HEK293T (cell line): ENCODE measurements around the gene STXBP1.

Source experiments
- ARNT ChIP-seq: fragments of 450-650 bp; IDR thresholded peaks from 2 replicates; pipeline ENCODE4 v1.6.1; 2017; ENCODE audit warnings: mild to moderate bottlenecking
- FOXA1 ChIP-seq: fragments of 450-650 bp; IDR thresholded peaks from 2 replicates; pipeline ENCODE4 v1.6.1; 2016; ENCODE audit warnings: mild to moderate bottlenecking
- L3MBTL2 ChIP-seq: fragments of 450-650 bp; conservative IDR thresholded peaks from 2 replicates; pipeline ENCODE4 v1.6.1; 2016; ENCODE audit warnings: mild to moderate bottlenecking
- SP1 ChIP-seq: fragments of 450-650 bp; IDR thresholded peaks from 2 replicates; pipeline ENCODE4 v1.6.1; 2017
- SUZ12 ChIP-seq: fragments of 450-650 bp; IDR thresholded peaks from 2 replicates; pipeline ENCODE4 v1.6.1; 2016; ENCODE audit warnings: mild to moderate bottlenecking

DNA sequence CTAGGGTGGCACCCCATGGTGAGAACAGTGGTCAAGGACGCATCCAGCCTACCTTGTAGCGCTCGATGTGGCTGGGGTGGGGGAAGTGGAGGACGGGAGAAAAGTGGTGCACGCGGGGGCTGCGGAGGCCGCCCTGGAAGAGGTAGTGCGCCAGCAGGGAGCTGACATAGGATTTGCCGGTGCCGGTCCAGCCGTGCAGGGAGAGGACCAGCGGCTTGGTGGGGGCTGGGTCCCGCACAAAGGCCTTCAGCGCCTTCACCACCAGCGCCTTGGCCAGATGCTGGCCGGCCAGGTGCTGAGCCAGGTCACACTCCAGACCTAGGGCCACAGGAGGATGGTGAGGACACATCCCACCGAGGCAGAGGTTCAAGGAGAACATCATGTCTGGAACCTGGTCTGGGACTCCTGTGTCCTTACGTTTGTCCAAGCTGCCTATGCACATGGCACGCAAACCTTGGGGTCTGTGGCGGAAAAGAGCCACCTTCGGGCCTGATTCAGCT is 122.2 kb downstream of the STXBP1 start:
- TF ChIP-seq L3MBTL2, result no peak; the same call in 1 of the 2 replicates
- no peak for TF ChIP-seq FOXA1
- TF ChIP-seq SP1, result no peak
- TF ChIP-seq SUZ12, result no peak
- no peak; the same call in 1 of the 2 replicates for TF ChIP-seq ARNT
